ENCODE measurements around the gene GAMT. TPM values are rescaled to one million over a fixed set of nuclear protein-coding genes. Genes with fewer than 3 reads are reported as not detected.

The GAMT gene
- total RNA-seq, 6 experiments from 2014 or later: 151 to 380 (median 221) TPM

GRCh38 chr19:1412323-1412923, 11.1 kb upstream of the GAMT start:
- Histone ChIP-seq H3K36me3 (peaks cover 0 to 9% (median 0%) of the 10 kb centered on the region in 4 donors), H3K4me1 (peaks cover 4 to 72% (median 31%) of the 10 kb centered on the region in 4 donors), H3K27me3 (no peaks in the 10 kb centered on the region), H3K27ac (no peak overlapping the region), H3K4me3 (no peak overlapping the region), H3K9me3 (no peaks in the 10 kb centered on the region)
- ATAC-seq (no peak), DNase-seq (no peak)
- intact Hi-C loops (cut with DNase I): no loop called here
- 41% methylated on average over 5 of the region's 21 CpGs for WGBS (ENCODE audit: insufficient coverage, low coverage, low lambda C conversion rate, missing lambda C conversion rate)
- TF ChIP-seq POLR2A (IDR thresholded peaks at IDR 0.05) (no peak), CTCF (IDR thresholded peaks at IDR 0.05) (no peak)

- DNase-seq (no peak), ATAC-seq (no peak)
- intact Hi-C loops (cut with DNase I): no loop called here
- Histone ChIP-seq H3K36me3 (peaks cover 0 to 9% (median 0%) of the 10 kb centered on the region in 4 donors), H3K9me3 (no peaks in the 10 kb centered on the region), H3K27me3 (no peaks in the 10 kb centered on the region), H3K4me3 (no peak overlapping the region), H3K27ac (peak overlapping the region in 2 of 3 donors; percentile 21 to 40), H3K4me1 (peaks cover 4 to 64% (median 27%) of the 10 kb centered on the region in 4 donors)
- no peak for TF ChIP-seq CTCF (IDR thresholded peaks at IDR 0.05)
- TF ChIP-seq POLR2A (IDR thresholded peaks at IDR 0.05): no peak
- no CpG with 5 or more reads among the region's 29 CpGs for WGBS (ENCODE audit: insufficient coverage, low coverage, low lambda C conversion rate, missing lambda C conversion rate)
Observed at GRCh38 chr19:1411255-1412191, 10.2 kb upstream of the GAMT start.

GRCh38 chr19:1410789-1411188, 9.4 kb upstream of the GAMT start:
- ATAC-seq (no peak), DNase-seq (no peak)
- Histone ChIP-seq H3K27ac (no peak overlapping the region), H3K4me3 (no peak overlapping the region), H3K9me3 (no peaks in the 10 kb centered on the region), H3K36me3 (peaks cover 0 to 9% (median 0%) of the 10 kb centered on the region in 4 donors), H3K27me3 (no peaks in the 10 kb centered on the region), H3K4me1 (peaks cover 4 to 60% (median 21%) of the 10 kb centered on the region in 4 donors)
- 84% methylated on average over 5 of the region's 9 CpGs for WGBS (ENCODE audit: insufficient coverage, low coverage, low lambda C conversion rate, missing lambda C conversion rate)
- TF ChIP-seq POLR2A (IDR thresholded peaks at IDR 0.05) (no peak), CTCF (IDR thresholded peaks at IDR 0.05) (no peak)
- intact Hi-C loops (cut with DNase I): no loop called here

- WGBS (ENCODE audit: insufficient coverage, low coverage, low lambda C conversion rate, missing lambda C conversion rate): 47% methylated on average over 9 of the region's 23 CpGs
- peaks cover 4 to 55% (median 18%) of the 10 kb centered on the region in 4 donors for H3K4me1 ChIP-seq
Observed at GRCh38 chr19:1410136-1410786, 8.9 kb upstream of the GAMT start.

More at GRCh38 chr19:1410136-1410786, 8.9 kb upstream of the GAMT start:
- intact Hi-C loops (cut with DNase I): no loop called here
- Histone ChIP-seq H3K27ac (no peak overlapping the region), H3K9me3 (no peaks in the 10 kb centered on the region), H3K4me3 (no peak overlapping the region), H3K27me3 (no peaks in the 10 kb centered on the region), H3K36me3 (peaks cover 0 to 9% (median 0%) of the 10 kb centered on the region in 4 donors)
- ATAC-seq (no peak), DNase-seq (no peak)
- TF ChIP-seq CTCF (IDR thresholded peaks at IDR 0.05) (no peak), POLR2A (IDR thresholded peaks at IDR 0.05) (no peak)
